ENCODE results near the gene DHRS1.

Gene DHRS1

DNA sequence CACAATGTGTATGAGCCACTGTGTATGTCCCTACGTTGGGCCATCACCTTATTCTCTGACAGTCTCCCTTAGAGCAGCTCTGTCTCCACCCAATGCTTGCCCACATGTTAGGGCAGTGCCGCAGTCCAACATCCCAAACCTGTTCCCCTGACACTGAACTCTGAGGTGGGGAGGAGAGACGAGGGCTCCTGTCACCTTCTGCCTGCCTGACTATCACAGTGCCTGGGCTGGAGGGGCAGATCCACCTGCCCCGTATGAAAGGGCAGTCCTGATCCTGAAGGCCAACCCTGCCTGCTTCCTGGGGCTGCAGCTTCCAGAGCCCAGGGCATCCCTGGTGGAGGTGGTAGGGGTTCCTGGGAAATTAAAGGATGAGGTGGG is 38.8 kb downstream of the DHRS1 start:
- TF ChIP-seq, protein P1, sequence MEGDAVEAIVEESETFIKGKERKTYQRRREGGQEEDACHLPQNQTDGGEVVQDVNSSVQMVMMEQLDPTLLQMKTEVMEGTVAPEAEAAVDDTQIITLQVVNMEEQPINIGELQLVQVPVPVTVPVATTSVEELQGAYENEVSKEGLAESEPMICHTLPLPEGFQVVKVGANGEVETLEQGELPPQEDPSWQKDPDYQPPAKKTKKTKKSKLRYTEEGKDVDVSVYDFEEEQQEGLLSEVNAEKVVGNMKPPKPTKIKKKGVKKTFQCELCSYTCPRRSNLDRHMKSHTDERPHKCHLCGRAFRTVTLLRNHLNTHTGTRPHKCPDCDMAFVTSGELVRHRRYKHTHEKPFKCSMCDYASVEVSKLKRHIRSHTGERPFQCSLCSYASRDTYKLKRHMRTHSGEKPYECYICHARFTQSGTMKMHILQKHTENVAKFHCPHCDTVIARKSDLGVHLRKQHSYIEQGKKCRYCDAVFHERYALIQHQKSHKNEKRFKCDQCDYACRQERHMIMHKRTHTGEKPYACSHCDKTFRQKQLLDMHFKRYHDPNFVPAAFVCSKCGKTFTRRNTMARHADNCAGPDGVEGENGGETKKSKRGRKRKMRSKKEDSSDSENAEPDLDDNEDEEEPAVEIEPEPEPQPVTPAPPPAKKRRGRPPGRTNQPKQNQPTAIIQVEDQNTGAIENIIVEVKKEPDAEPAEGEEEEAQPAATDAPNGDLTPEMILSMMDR (IDR thresholded peaks at IDR 0.05; ENCODE audit: control insufficient read depth, insufficient read depth, low read depth, low read length, missing control alignments): no peak
- H3K4me3 ChIP-seq (ENCODE audit: control insufficient read depth, low read depth, low read length): no peak overlapping the region
- no peak for DNase-seq (ENCODE audit: low read depth)

DNA sequence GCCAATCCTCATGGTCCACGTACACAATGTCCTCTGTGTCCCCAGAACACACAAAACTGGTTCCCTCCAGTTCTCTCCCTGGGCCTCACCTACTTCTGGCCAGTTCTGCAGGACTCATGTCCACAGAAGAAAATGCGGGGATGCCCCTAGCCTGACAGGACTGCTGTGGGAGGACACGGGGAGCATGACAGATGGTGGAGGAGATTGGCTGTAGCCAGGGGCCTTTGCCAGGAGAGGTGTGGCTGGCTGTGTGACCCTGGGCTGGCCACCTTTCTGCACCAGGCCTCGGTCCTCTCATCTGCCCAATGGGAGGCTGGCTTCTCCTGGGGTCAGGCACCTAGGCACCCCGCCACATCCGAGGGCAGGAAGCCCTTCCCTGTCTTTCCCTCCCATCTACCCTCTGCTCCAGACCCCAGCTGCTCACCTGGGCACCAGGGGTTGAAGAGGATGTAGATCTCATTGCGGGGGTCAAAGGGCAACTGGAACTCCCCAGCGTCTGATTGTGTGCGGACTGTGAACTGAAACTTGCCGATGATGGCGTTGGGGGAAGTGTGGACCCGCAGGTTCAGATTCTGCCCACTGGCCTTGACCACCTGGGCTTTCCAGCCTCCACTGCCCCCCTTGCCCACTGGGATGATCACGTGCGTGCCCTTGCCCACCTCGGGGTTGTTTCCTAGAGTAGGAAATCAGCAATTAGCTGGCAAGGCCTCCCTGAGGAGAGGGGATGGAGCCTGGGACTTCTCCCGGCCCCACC is 39.4 kb downstream of the DHRS1 start:
- no peak for DNase-seq (ENCODE audit: low read depth)
- TF ChIP-seq, protein P1 (IDR thresholded peaks at IDR 0.05; ENCODE audit: control insufficient read depth, insufficient read depth, low read depth, low read length, missing control alignments): no peak
- no peak overlapping the region for H3K4me3 ChIP-seq (ENCODE audit: control insufficient read depth, low read depth, low read length)

DNA sequence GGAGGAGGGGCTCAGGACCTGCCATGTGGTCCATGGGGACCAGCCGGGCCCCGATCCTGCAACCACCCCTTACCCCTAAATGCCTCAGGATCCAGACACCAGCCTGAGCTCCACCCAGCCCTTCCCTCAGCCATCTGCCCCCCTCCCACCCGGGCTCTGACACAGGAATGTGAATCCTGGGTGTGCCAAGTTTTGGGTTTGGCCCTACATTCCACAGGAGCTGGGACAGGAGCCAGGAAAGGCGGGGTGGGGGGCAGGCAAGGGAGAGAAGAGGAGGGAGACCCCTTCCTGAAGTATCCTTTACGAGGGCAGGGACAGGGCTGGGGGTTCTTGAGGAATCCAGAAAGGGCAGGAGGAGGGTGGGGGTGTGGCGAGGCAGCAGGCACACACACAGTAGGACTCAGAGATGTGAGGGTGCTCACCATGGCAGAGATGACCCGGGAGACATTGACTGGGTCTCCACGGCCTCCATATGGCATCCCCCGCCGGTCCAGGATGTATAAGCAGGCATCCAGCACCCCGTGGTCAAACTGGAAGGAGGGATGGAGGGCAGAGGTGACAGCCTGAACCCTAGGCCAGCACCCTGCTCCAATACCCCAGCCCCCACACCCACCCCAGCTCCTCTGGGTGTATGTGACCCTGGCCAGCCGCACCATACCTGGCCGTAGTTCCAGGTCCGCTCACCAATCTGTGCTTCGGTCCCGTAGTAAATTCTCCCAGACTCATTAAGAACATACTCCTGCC is 40.1 kb downstream of the DHRS1 start:
- DNase-seq (ENCODE audit: low read depth): no peak
- no peak overlapping the region for H3K4me3 ChIP-seq (ENCODE audit: control insufficient read depth, low read depth, low read length)
- TF ChIP-seq, protein P1 (IDR thresholded peaks at IDR 0.05; ENCODE audit: control insufficient read depth, insufficient read depth, low read depth, low read length, missing control alignments): no peak

DNA sequence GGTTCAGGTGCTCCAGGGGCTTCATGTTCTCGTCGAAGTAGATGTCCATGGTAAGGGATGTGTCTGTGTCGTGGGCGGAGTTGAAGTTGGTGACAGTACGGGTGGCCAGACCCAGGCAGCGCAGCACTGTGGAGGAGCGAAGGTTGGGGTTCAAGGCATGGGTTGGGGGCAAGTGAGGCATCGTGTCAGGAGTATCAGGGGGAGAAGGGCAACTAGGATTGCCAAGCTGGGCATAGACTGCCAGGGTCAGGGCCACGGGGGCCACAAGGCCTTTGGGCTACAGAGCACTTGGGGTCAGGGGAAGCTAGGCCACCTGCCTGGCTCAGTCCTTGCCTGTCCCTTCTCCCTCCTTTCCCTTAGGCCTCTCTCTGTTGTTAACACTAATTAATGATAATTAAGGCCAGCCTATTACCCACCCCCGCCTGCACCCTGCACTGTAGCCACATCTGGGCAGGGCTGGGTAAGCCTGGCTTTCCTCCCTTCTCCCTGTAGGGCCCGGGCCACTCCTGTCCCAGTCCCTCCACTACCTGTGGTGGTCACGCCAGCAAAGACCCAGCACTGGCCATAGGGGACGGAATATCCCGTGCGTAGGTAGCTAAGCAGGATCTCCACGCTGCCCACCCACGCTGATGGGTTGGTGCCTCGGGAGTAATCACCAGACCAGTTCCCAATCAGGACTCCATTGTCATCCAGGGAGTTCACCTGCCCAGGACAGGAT is 40.9 kb downstream of the DHRS1 start:
- TF ChIP-seq, protein P1 (IDR thresholded peaks at IDR 0.05; ENCODE audit: control insufficient read depth, insufficient read depth, low read depth, low read length, missing control alignments): no peak
- no peak for DNase-seq (ENCODE audit: low read depth)

DNA sequence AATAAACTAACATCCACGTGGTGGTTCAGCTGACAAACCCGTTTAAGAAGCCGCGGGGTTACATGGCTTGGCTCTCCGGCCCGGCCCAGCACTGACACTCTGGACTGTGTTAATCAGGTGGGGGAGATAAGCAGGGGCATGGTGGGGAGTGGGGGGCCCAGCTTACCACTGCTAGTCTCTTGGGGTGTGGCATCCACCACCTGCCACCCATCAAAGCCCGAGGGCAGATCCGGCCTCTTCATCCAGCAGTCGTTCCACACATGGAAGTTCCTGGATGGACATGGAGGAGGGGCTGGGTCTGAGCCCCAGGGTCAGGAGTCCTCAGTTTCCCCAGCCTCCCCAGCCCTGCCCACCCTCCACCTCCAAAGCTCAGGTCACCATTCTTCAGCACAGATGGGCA is 41.5 kb downstream of the DHRS1 start:
- TF ChIP-seq, protein P1 (IDR thresholded peaks at IDR 0.05; ENCODE audit: control insufficient read depth, insufficient read depth, low read depth, low read length, missing control alignments): no peak
- DNase-seq (ENCODE audit: low read depth): no peak
- H3K4me3 ChIP-seq (ENCODE audit: control insufficient read depth, low read depth, low read length): no peak overlapping the region

More for the DNA sequence above, 40.9 kb downstream of the DHRS1 start:
- no peak overlapping the region for H3K4me3 ChIP-seq (ENCODE audit: control insufficient read depth, low read depth, low read length)

DNA sequence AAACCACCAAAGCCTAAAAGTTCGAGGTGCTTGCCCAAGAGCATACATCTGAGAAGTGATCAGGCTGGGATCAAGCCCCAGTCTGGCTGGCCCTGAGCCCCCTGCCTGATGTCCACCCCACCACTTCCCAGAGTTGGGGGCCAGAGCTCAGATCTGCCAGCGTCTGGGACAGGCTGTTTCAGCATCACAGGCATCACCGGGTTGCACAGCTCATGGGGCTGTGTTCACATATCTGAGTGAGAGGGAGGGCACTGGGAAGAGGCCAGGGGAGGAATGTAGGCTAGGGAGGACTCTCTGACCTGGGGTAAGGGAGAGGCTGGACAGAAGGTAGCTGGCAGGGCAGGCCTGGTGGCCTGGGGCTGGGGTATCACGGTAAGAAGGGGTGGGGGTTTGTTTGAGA is 42.6 kb downstream of the DHRS1 start:
- H3K4me3 ChIP-seq (ENCODE audit: control insufficient read depth, low read depth, low read length): no peak overlapping the region
- TF ChIP-seq, protein P1 (IDR thresholded peaks at IDR 0.05; ENCODE audit: control insufficient read depth, insufficient read depth, low read depth, low read length, missing control alignments): no peak
- DNase-seq (ENCODE audit: low read depth): no peak
